C4-2B (cell line): ENCODE data around the gene FRMD4A.

ENCODE experiments used
- H3K27ac ChIP-seq: fragments of 450-650 bp; 2 replicates; pipeline ENCODE4 v1.5.1; 2017
- ZFX ChIP-seq: fragments of 450-650 bp; IDR thresholded peaks from 2 replicates; pipeline ENCODE4 v1.6.1; 2017
- TF ChIP-seq, protein P1 (sequence below): fragments of 450-650 bp; conservative IDR thresholded peaks from 2 replicates; pipeline ENCODE4 v1.5.1; 2017; ENCODE audit warnings: mild to moderate bottlenecking

FRMD4A gene

DNA sequence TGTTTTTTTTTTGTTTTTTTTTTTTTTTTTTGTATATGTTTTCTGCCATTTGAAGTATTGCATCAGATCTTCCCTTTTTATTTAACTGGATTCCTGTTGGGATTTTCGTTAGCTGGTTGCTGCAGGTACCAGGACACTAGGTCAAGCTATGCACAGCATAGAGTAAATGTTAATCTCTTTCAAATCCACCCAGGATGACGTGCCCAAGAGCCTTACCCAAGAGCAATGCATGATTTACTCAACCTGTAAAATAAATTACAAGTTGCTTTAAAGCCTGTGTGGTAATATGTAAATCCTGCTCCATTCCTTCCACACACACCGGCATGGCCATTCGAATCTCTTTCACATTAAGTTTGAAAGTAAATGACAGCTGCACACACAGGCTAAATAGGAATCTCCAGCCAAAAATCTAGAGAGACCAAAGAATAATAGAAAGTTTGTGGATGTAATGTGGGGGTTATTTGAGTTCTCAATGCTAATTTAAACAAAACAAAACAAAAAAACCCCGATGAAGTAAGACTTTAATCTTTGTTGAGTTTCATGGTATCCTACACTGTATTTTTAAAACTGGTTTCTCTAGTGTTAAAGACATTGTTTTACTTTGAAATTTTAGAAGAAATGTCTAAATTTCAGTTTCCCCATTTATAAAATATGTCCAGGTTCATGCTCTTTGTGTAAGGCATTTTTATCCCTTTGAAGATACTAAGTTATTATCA is 167.9 kb downstream of the FRMD4A start:
- H3K27ac ChIP-seq: no peak overlapping the region
- no peak for TF ChIP-seq ZFX
- TF ChIP-seq, protein P1, sequence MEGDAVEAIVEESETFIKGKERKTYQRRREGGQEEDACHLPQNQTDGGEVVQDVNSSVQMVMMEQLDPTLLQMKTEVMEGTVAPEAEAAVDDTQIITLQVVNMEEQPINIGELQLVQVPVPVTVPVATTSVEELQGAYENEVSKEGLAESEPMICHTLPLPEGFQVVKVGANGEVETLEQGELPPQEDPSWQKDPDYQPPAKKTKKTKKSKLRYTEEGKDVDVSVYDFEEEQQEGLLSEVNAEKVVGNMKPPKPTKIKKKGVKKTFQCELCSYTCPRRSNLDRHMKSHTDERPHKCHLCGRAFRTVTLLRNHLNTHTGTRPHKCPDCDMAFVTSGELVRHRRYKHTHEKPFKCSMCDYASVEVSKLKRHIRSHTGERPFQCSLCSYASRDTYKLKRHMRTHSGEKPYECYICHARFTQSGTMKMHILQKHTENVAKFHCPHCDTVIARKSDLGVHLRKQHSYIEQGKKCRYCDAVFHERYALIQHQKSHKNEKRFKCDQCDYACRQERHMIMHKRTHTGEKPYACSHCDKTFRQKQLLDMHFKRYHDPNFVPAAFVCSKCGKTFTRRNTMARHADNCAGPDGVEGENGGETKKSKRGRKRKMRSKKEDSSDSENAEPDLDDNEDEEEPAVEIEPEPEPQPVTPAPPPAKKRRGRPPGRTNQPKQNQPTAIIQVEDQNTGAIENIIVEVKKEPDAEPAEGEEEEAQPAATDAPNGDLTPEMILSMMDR: no peak

- no peak overlapping the region for H3K27ac ChIP-seq
- TF ChIP-seq ZFX: no peak
- TF ChIP-seq, protein P1: no peak
Observed at GRCh38 chr10:14162061-14162460, 168.7 kb downstream of the FRMD4A start.

DNA sequence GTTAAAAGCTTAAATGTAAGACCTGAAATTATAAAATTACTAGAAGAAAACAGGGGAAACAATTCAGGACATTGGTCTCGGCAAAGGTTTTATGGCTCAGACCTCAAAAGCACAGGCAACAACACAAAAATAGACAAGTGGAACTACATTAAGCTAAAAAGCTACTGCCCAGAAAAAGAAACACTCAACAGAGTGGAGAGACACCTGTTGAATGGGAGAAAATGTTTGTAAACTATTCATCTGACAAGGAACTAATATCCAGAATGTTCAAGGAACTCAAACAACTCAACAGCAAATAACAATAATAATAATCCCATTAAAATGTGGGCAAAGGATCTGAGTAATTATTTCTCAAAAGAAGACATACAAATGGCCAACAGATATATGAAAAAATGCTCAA is 170.4 kb downstream of the FRMD4A start:
- no peak for TF ChIP-seq ZFX
- TF ChIP-seq, protein P1: no peak
- H3K27ac ChIP-seq: no peak overlapping the region

GRCh38 chr10:14158575-14158974 is 172.1 kb downstream of the FRMD4A start:
- TF ChIP-seq ZFX: no peak
- TF ChIP-seq, protein P1: no peak
- no peak overlapping the region for H3K27ac ChIP-seq

- no peak overlapping the region for H3K27ac ChIP-seq
- no peak for TF ChIP-seq ZFX
- TF ChIP-seq, protein P1: no peak
Observed at GRCh38 chr10:14156104-14156503, 174.6 kb downstream of the FRMD4A start.

- H3K27ac ChIP-seq: no peak overlapping the region
- TF ChIP-seq, protein P1: no peak
- TF ChIP-seq ZFX: no peak
Observed at GRCh38 chr10:14153570-14154055, 177.1 kb downstream of the FRMD4A start.

DNA sequence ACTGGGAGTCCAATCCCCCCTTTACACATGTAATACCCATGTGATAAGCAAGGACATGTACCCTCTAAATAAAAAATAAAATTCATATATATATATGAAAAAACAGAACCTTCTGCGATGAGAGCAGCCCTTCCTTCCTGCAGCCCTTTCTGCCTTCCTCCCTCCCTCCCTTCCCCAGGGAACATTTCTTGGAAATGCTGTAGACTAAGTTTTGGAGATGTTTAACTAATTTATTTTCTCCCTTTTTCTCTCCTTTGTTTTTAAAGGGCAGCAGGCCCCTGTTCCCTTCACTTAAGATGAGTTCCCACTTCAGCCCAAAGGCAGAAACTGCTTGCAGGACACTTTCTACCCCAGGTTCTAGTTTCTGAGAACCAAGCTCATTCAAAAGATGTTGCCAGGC is 179.2 kb downstream of the FRMD4A start:
- no peak overlapping the region for H3K27ac ChIP-seq
- no peak for TF ChIP-seq ZFX
- TF ChIP-seq, protein P1: no peak
